Activated T-helper 1 cell treated with Interleukin-2 at 50 U/mL for 16 hours (primary cell): ENCODE results near the gene KLHL11.
"Not testable (repeated sequence)": the region's sequence is repeated elsewhere in the genome, so short reads cannot be mapped to it uniquely, and the experiment has no call there.

Experiments
- DNase-seq: peaks from one replicate; pipeline ENCODE4 v3.0.0-alpha.2; 2020; ENCODE audit warnings: low read depth

The KLHL11 gene

GRCh38 chr17:41836550-41837196 lies 28.6 kb downstream of the KLHL11 start:
- DNase-seq: no peak

DNA sequence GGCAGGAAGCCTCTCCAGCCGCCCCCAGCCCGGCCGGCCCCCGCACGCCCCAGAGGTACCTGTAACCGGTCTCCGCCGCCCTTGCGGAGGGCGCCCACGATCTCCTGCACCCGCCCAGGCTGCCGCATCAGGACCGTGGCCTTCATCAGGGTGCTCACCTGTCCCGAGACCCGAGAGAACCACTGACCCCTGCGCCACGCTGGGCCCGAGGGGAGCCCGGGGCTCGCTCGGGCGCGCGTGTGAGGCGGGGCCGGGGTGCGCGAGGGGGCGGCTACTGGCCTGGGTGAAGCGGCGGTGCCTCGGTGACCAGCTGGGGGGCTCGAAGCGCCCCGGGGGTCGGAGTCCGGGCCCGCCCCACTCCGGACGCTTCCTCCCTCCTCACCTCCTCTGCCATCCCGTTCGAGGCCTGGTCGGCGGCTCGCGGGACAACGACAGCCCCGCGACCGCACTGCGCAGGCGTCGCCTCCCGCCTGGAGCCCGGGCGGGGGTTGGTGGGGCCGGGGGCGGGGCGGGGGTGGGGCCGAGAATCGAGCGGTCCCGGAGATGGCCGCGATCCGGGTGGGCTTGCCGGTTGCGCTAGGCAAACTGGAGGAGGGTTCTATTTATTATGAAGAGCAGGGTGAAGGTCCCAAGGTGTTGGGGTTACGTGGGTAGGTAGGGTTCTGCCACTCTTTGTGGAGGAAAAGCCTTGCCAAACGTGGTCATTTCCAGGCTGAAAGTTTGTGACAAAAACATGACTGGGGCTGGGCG lies 29.2 kb downstream of the KLHL11 start, which contains the start of gene NT5C3B:
Gene NT5C3B, minus strand, starts transcription at position 433 of the 750 bp plus-strand sequence. Its CDS starts 39 bp downstream, at position 394.
- peak; percentile 48 for DNase-seq

GRCh38 chr17:41835214-41835799 lies 29.9 kb downstream of the KLHL11 start:
- no peak for DNase-seq

GRCh38 chr17:41829961-41830360 lies 35.3 kb downstream of the KLHL11 start:
- not testable (repeated sequence) for DNase-seq

DNA sequence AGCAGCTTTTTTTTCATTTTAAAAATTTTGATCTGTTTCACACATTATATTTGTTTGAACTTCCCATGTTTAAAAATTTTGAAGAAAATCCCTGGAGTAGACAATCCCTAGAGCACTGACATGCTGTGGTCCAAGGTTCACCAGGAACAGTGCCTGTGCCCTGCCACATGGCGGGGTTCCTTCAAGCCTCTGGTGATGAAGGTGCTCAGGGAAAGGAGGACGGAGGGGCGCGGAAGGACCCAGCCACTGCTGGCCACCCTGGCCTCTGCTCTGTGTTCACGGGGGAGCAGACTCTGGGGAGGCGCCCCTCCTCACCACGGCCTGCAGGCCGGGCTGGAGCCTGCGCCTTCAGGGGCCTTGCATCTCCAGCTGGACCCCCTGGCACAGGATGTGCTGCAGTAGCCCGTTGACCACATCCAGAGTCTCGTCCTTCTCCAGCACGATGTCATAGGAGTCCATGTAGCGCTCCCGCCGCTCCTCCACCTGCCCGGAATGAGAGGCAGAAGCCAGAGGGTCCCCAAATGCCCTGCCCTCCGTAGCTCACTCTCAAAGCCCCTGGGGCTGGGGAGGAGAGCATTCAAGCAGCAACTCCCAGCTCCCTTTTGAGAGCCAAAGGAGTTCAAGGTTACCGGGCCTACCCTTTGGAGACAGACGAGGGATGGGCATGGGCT lies 39.9 kb downstream of the KLHL11 start:
- no peak for DNase-seq

- no peak for DNase-seq
Observed at GRCh38 chr17:41824086-41824485, 41.1 kb downstream of the KLHL11 start.

- DNase-seq: no peak
Observed at GRCh38 chr17:41823580-41823979, 41.6 kb downstream of the KLHL11 start.

- DNase-seq: no peak
Observed at GRCh38 chr17:41823141-41823524, 42.1 kb downstream of the KLHL11 start.

GRCh38 chr17:41822216-41823140 lies 42.7 kb downstream of the KLHL11 start:
- DNase-seq: no peak

- no peak for DNase-seq
Observed at GRCh38 chr17:41821776-41822175, 43.4 kb downstream of the KLHL11 start.

DNA sequence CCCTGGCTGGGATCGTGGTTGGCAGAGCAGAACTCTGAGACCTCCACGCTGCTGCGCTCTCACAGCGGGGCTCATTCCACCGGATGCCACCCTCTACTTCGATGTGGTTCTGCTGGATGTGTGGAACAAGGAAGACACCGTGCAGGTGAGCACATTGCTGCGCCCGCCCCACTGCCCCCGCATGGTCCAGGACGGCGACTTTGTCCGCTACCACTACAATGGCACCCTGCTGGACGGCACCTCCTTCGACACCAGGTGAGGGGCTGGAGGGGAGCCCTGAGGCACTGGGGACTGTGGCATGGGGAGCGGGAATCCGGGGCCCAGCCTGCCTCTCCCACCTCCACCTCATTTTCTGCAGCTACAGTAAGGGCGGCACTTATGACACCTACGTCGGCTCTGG lies 47.2 kb downstream of the KLHL11 start:
- no peak for DNase-seq

GRCh38 chr17:41816637-41817320 lies 48.4 kb downstream of the KLHL11 start:
- DNase-seq: no peak

DNA sequence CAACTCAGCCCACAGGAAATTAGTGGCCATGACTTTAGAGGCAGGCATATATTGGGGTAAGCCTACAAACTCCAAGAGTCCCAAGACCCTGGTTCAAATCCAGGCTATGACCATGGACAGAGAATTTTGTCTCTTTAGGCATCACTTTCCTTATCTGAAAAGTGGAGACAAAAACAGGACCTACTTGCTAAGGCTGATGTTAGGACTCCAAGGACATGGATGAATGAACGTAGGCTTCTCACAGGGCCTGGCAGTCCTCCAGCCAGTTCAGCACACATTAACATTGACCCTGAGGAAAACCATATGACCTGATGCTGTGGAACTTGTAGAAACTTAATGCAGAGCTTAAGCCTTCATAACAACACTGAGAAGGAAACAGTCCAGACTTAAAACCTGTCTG lies 51.0 kb downstream of the KLHL11 start:
- no peak for DNase-seq

- DNase-seq: no peak
Observed at GRCh38 chr17:41813699-41814124, 51.5 kb downstream of the KLHL11 start.

DNA sequence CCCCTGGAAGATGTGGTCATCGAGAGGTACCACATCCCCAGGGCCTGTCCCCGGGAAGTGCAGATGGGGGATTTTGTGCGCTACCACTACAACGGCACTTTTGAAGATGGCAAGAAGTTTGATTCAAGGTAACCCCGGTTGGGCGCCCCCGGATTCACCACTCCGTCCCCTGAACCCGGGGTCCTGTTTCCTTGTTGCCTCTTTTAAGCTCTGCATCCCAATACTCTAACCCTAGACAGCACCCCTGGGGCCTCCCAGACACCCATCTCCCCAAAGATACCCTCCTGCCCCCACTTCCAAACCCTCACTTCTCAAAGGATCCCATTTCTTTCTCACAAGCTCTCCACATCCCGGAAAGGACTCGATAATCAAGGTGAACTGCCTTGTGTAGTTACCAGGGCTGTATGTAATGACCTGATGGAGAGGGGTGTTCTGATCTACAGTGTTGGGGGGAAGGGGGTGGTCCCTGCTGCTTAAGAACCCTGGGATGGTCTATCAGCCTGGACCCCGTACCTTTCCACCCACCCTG lies 52.0 kb downstream of the KLHL11 start:
- DNase-seq: no peak

DNA sequence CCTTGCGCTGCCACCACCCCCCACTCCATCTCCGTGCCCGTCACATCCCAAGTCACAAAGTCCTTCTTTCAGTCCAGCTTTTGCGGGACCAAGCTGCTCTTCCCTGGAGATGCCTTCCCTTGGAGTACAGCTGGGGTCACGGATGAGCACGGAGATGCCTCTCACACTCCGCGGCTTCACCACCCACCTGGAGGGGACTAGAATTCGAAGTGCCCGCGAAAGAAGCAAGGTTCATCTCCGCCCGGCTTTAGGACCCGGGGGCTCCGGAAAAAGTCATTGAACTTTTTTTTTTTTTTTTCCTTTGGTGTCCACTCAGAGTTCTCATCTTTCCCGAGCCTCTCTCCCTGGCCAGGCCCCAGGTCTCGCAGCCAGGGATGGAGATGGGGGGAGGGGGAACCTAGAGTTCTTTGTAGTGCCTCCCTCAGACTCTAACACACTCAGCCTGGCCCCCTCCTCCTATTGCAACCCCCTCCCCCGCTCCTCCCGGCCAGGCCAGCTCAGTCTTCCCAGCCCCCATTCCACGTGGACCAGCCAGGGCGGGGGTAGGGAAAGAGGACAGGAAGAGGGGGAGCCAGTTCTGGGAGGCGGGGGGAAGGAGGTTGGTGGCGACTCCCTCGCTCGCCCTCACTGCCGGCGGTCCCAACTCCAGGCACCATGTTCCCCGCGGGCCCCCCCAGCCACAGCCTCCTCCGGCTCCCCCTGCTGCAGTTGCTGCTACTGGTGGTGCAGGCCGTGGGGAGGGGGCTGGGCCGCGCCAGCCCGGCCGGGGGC lies 52.7 kb downstream of the KLHL11 start, which contains the start of gene FKBP10:
Gene FKBP10, plus strand, starts transcription at position 624 of the 771 bp plus-strand sequence. Its CDS starts 31 bp downstream, at position 655.
- DNase-seq: peak; percentile 9

DNA sequence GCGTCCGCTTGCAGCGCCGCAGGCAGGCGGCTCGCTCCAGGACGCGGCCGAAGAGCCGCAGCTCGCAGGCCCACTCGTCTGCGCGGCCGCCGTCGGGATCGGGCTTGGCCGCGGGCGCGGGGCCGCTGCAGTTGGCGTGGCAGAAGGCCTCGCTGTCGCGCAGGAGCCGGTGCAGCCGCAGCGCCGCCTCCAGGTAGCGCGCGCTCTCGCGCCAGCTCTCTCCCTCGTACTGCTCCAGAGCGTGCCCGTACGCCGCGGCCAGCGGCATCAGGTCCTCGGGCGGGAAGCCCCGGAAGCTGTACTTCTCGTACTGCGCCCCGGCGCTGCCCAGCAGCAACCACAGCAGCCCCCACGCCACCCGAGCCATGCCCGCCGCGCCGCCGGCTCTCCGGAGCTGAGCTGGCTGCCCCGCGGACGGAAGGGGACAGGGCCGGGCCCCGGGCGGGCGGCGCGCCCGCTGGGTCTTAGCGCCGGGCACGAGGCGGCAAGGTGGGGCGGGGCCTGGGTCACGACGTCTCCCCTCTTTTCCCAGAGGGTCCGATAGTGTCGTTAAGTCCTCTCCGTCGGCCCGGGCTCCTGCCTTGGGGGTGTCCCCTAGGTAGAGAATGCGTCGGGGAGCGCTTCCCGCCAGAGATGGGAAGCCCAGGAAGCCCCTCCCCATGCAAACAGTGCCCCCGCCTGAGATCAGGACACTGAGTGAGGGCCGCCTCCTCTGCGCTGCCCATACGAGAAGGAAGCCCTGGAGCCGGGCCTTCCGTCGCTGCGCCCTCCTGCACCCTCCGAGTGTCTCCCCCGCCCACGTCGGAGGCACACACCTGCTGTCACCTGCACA lies 53.5 kb downstream of the KLHL11 start, which contains the start of gene P3H4:
Gene P3H4, minus strand, starts transcription at position 401 of the 832 bp plus-strand sequence. Its CDS starts 34 bp downstream, at position 367.
- DNase-seq: peak; percentile 60
